HUES48 (cell line): Measurements from ENCODE around the gene ANO7.

Source experiments
- H3K27ac ChIP-seq: one replicate; pipeline ENCODE4 v1.7.0; 2013; ENCODE audit warnings: low read depth, low read length, inconsistent platforms
- H3K27me3 ChIP-seq: 2 replicates; pipeline ENCODE4 v1.6.1; 2013; ENCODE audit warnings: mild to moderate bottlenecking, low read length; ENCODE audit not compliant: control insufficient read depth, insufficient read depth
- H3K36me3 ChIP-seq: 2 replicates; pipeline ENCODE4 v1.6.1; 2013; ENCODE audit warnings: low read length; ENCODE audit not compliant: control insufficient read depth, insufficient read depth
- H3K4me1 ChIP-seq: 2 replicates; pipeline ENCODE4 v1.6.1; 2013; ENCODE audit warnings: mild to moderate bottlenecking, low read length; ENCODE audit not compliant: control insufficient read depth, insufficient read depth
- H3K4me3 ChIP-seq: 2 replicates; pipeline ENCODE4 v1.5.1; 2013; ENCODE audit warnings: mild to moderate bottlenecking, low read depth, low read length
- H3K9ac ChIP-seq: 2 replicates; pipeline ENCODE4 v1.6.1; 2013; ENCODE audit warnings: mild to moderate bottlenecking, low read depth, low read length, moderate library complexity
- H3K9me3 ChIP-seq: 2 replicates; pipeline ENCODE4 v1.6.1; 2013; ENCODE audit warnings: low read length; ENCODE audit not compliant: control insufficient read depth, insufficient read depth

The ANO7 gene

GRCh38 chr2:241213041-241213440 is 24.6 kb downstream of the ANO7 start:
- Histone ChIP-seq H3K9ac (no peak overlapping the region), H3K27me3 (no peaks in the 10 kb centered on the region)

GRCh38 chr2:241213567-241213966 is 25.1 kb downstream of the ANO7 start:
- Histone ChIP-seq H3K9me3 (no peaks in the 10 kb centered on the region), H3K9ac (no peak overlapping the region), H3K4me1 (peaks cover 7% of the 10 kb centered on the region; the same call in 1 of the 2 replicates), H3K27ac (no peak overlapping the region), H3K36me3 (no peaks in the 10 kb centered on the region), H3K4me3 (no peak overlapping the region), H3K27me3 (no peaks in the 10 kb centered on the region)

More at GRCh38 chr2:241213041-241213440, 24.6 kb downstream of the ANO7 start:
- Histone ChIP-seq H3K9me3 (no peaks in the 10 kb centered on the region), H3K4me3 (no peak overlapping the region), H3K4me1 (peaks cover 7% of the 10 kb centered on the region; the same call in 1 of the 2 replicates), H3K27ac (no peak overlapping the region), H3K36me3 (no peaks in the 10 kb centered on the region)

DNA sequence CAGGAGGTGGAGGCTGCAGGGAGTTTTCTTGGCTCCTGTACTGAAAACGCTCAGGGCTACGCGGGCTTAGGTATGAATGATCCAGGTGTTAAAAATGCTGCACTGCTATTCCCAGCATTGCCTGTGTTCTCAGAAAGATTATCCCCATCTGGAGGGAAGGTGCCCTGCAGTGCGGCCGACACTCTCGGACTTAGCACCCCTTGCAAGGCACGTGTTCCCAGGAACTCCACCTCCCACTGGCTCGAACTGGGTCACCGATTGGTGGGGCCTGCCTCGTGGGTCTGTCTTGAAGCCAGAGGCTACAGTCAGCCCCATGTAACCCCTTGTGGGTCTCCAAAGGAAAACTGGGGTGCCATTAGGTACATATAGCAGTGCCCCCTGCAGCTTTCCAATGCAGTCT is 25.7 kb downstream of the ANO7 start:
- H3K9me3 ChIP-seq, result no peaks in the 10 kb centered on the region
- no peaks in the 10 kb centered on the region for H3K27me3 ChIP-seq
- no peak overlapping the region for H3K4me3 ChIP-seq
- H3K36me3 ChIP-seq, result no peaks in the 10 kb centered on the region
- H3K4me1 ChIP-seq, result peaks cover 8% of the 10 kb centered on the region
- no peak overlapping the region for H3K9ac ChIP-seq
- H3K27ac ChIP-seq, result no peak overlapping the region

- no peaks in the 10 kb centered on the region for H3K36me3 ChIP-seq
- H3K9ac ChIP-seq, result no peak overlapping the region
- no peaks in the 10 kb centered on the region for H3K9me3 ChIP-seq
- H3K4me1 ChIP-seq, result peaks cover 13% of the 10 kb centered on the region
- no peak overlapping the region for H3K27ac ChIP-seq
- H3K4me3 ChIP-seq, result no peak overlapping the region
- no peaks in the 10 kb centered on the region for H3K27me3 ChIP-seq
Measured at GRCh38 chr2:241214766-241215165, 26.3 kb downstream of the ANO7 start.

- Histone ChIP-seq H3K9me3 (no peaks in the 10 kb centered on the region), H3K36me3 (no peaks in the 10 kb centered on the region), H3K27me3 (no peaks in the 10 kb centered on the region), H3K4me1 (peaks cover 13% of the 10 kb centered on the region), H3K4me3 (no peak overlapping the region), H3K9ac (no peak overlapping the region), H3K27ac (no peak overlapping the region)
Measured at GRCh38 chr2:241215421-241215820, 26.9 kb downstream of the ANO7 start.

DNA sequence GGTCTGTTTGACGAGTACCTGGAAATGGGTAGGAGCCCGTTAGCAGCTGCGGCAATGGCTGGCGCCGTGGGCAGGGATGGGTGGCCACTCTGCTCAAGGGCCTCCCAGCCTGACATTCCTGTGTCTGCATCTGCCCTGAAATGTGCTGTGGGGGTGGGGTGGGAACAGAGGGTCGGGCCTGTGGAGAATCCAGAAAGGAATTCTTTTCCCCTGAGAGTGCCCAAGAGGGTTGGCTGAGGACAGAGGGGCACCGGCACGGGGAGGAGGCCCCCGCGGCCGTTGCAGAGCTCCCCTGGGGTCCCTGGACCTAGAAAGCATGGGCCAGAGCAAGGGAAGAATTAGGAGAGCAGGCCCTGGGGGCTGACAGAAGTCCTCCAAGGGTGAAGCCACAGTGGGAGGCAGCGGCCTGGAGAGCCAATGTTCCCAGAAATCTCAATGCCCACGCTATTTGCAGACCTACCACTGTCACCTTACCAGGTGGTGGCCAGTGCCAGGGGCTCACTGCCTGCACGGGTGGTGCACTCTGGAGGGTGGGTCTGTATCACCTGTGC is 27.8 kb downstream of the ANO7 start:
- peak overlapping the region; percentile 36 for H3K27ac ChIP-seq
- H3K4me1 ChIP-seq, result peaks cover 13% of the 10 kb centered on the region
- H3K4me3 ChIP-seq, result no peak overlapping the region
- no peaks in the 10 kb centered on the region for H3K36me3 ChIP-seq
- H3K9me3 ChIP-seq, result no peaks in the 10 kb centered on the region
- no peak overlapping the region for H3K9ac ChIP-seq
- H3K27me3 ChIP-seq, result no peaks in the 10 kb centered on the region

GRCh38 chr2:241217320-241218031 is 29.0 kb downstream of the ANO7 start:
- H3K36me3 ChIP-seq, result no peaks in the 10 kb centered on the region
- no peaks in the 10 kb centered on the region for H3K27me3 ChIP-seq
- H3K4me1 ChIP-seq, result peaks cover 13% of the 10 kb centered on the region
- peak overlapping the region; percentile 60; the same call in 1 of the 2 replicates for H3K9ac ChIP-seq
- H3K4me3 ChIP-seq, result peak overlapping the region; percentile 62
- no peaks in the 10 kb centered on the region for H3K9me3 ChIP-seq
- H3K27ac ChIP-seq, result peak overlapping the region; percentile 74

GRCh38 chr2:241218131-241219029 is 29.9 kb downstream of the ANO7 start:
- Histone ChIP-seq H3K9ac (0 out of 2 replicates have a peak overlapping the region, but pooled peaks have one; percentile 1), H3K9me3 (no peaks in the 10 kb centered on the region), H3K4me1 (peaks cover 13% of the 10 kb centered on the region), H3K27ac (peak overlapping the region; percentile 71), H3K27me3 (no peaks in the 10 kb centered on the region), H3K4me3 (peak overlapping the region; percentile 76), H3K36me3 (0 out of 2 replicates have a peak, but pooled peaks cover 4% of the 10 kb centered on the region)

- Histone ChIP-seq H3K4me1 (peaks cover 13% of the 10 kb centered on the region), H3K9ac (no peak overlapping the region), H3K27ac (no peak overlapping the region), H3K27me3 (no peaks in the 10 kb centered on the region), H3K9me3 (no peaks in the 10 kb centered on the region), H3K4me3 (peak overlapping the region; percentile 76), H3K36me3 (0 out of 2 replicates have a peak, but pooled peaks cover 4% of the 10 kb centered on the region)
Measured at GRCh38 chr2:241219030-241219382, 30.5 kb downstream of the ANO7 start.

DNA sequence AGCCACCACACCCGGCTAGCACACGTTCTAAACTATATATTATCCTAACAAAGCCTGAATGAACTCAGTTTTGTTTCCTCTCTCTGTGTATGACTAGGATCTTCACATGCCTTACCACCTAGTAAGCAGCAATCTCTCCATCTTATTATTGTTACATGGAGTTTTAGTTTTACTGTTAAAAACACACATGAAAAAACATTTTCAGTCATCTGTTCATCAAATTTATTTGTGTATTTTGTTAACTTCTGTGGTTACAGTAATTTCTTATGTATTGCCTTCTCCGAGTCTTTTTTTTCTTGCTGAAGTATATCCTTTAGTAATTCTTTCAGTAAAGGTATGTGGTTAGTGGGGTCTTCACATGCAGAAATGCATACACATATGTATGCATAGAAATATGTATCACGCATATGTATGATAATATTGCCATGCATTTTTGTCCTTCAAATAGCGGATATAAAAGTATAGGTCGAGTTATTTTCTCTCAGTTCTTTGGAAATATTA is 31.4 kb downstream of the ANO7 start:
- Histone ChIP-seq H3K27me3 (no peaks in the 10 kb centered on the region), H3K4me3 (no peak overlapping the region), H3K9me3 (no peaks in the 10 kb centered on the region), H3K9ac (no peak overlapping the region), H3K27ac (no peak overlapping the region), H3K36me3 (peaks cover 9% of the 10 kb centered on the region; the same call in 1 of the 2 replicates), H3K4me1 (peaks cover 13% of the 10 kb centered on the region)
